ENCODE results near the gene PANX2. TPM values are rescaled to one million over a fixed set of nuclear protein-coding genes. Genes with fewer than 3 reads are reported as not detected.

The PANX2 gene
- total RNA-seq, 2 experiments from 2014 or later: 1.1 to 1.4 TPM

GRCh38 chr22:50218153-50218995 is 47.8 kb downstream of the PANX2 start:
- CTCF ChIA-PET: interaction anchor here (1.3 kb wide), 1 partner anchor 28 kb away, joined by 5 read pairs; no protein-coding TSS in a partner anchor
- POLR2A ChIA-PET: no interaction called here

- POLR2A ChIA-PET: no interaction called here
- CTCF ChIA-PET: interaction anchor here (0.6 kb wide), 1 partner anchor 13 kb away, joined by 3 read pairs; no protein-coding TSS in a partner anchor
Measured at GRCh38 chr22:50218996-50219727, 48.6 kb downstream of the PANX2 start.

GRCh38 chr22:50219800-50220602 is 49.5 kb downstream of the PANX2 start:
- POLR2A ChIA-PET: no interaction called here
- CTCF ChIA-PET: interaction anchor here (0.6 kb wide), 1 partner anchor 14 kb away, joined by 3 read pairs; no protein-coding TSS in a partner anchor

GRCh38 chr22:50220603-50221409 is 50.3 kb downstream of the PANX2 start:
- ChIA-PET POLR2A (no interaction called here), CTCF (interaction anchor here (0.5 to 1.0 kb wide), 2 partner anchors 72 to 230 kb away, joined by 3 to 5 read pairs; no protein-coding TSS in a partner anchor)

- ChIA-PET CTCF (interaction anchor here (0.5 to 1.4 kb wide), 3 partner anchors 13 to 230 kb away, joined by 3 to 5 read pairs (median 3); no protein-coding TSS in a partner anchor), POLR2A (no interaction called here)
Measured at GRCh38 chr22:50221410-50222300, 51.1 kb downstream of the PANX2 start.

- ChIA-PET CTCF (interaction anchor here (1.4 kb wide), 1 partner anchor 14 kb away, joined by 3 read pairs; no protein-coding TSS in a partner anchor), POLR2A (no interaction called here)
Measured at GRCh38 chr22:50222508-50222907, 52.0 kb downstream of the PANX2 start.

- ChIA-PET CTCF (interaction anchor here (0.7 to 1.0 kb wide), 3 partner anchors 13 to 81 kb away, joined by 3 read pairs; no protein-coding TSS in a partner anchor), POLR2A (no interaction called here)
Measured at GRCh38 chr22:50224071-50224470, 53.5 kb downstream of the PANX2 start.

GRCh38 chr22:50225200-50225969 is 54.9 kb downstream of the PANX2 start:
- ChIA-PET POLR2A (no interaction called here), CTCF (interaction anchor here (0.6 to 2.1 kb wide), 2 partner anchors 16 to 473 kb away, joined by 3 to 4 read pairs; no protein-coding TSS in a partner anchor)

GRCh38 chr22:50226063-50226874 is 55.7 kb downstream of the PANX2 start:
- ChIA-PET CTCF (interaction anchor here (0.6 to 2.1 kb wide), 4 partner anchors 12 to 472 kb away, joined by 3 to 4 read pairs (median 3); no protein-coding TSS in a partner anchor), POLR2A (no interaction called here)

- POLR2A ChIA-PET: no interaction called here
Measured at GRCh38 chr22:50226875-50227165, 56.3 kb downstream of the PANX2 start.

GRCh38 chr22:50227579-50228215 is 57.2 kb downstream of the PANX2 start:
- ChIA-PET CTCF (no interaction called here), POLR2A (no interaction called here)

More at GRCh38 chr22:50226875-50227165, 56.3 kb downstream of the PANX2 start:
- CTCF ChIA-PET: interaction anchor here (1.0 to 2.1 kb wide), 2 partner anchors 14 to 78 kb away, joined by 3 to 4 read pairs; no protein-coding TSS in a partner anchor

GRCh38 chr22:50228366-50228765 is 57.8 kb downstream of the PANX2 start:
- ChIA-PET POLR2A (no interaction called here), CTCF (no interaction called here)

- POLR2A ChIA-PET: no interaction called here
- CTCF ChIA-PET: no interaction called here
Measured at GRCh38 chr22:50229370-50229769, 58.8 kb downstream of the PANX2 start.
